GM18870 (cell line): ENCODE measurements around the gene LMBRD2.
"Not testable (repeated sequence)": the region's sequence is repeated elsewhere in the genome, so short reads cannot be mapped to it uniquely, and the experiment has no call there.

ENCODE experiments used
- ATAC-seq: cut with Tn5 transposase; IDR thresholded peaks from one replicate; pipeline ENCODE4 v1.9.1; 2021; ENCODE audit warnings: moderate library complexity; ENCODE audit not compliant: unreplicated experiment

The LMBRD2 gene

GRCh38 chr5:36151434-36152323 is at the start of gene LMBRD2, which contains the start of gene SKP2:
LMBRD2 (minus strand) TSS chr5:36151887; CDS start chr5:36143349, 8,538 bp downstream.
SKP2 (plus strand) TSS chr5:36152111; CDS start chr5:36152263, 152 bp downstream.
- ATAC-seq: peak; percentile 98

GRCh38 chr5:36200513-36200912 is 48.8 kb upstream of the LMBRD2 start:
- no peak for ATAC-seq

- ATAC-seq: no peak
These were observed 47.9 kb upstream of the LMBRD2 start for GRCh38 chr5:36199620-36200019.

- ATAC-seq: not testable (repeated sequence)
These were observed 47.1 kb upstream of the LMBRD2 start for GRCh38 chr5:36198783-36199182.

GRCh38 chr5:36198281-36198680 is 46.6 kb upstream of the LMBRD2 start:
- ATAC-seq: no peak

- no peak for ATAC-seq
These were observed 42.1 kb upstream of the LMBRD2 start for GRCh38 chr5:36193746-36194145.

GRCh38 chr5:36184408-36184807 is 32.7 kb upstream of the LMBRD2 start:
- not testable (repeated sequence) for ATAC-seq

GRCh38 chr5:36181774-36182173 is 30.1 kb upstream of the LMBRD2 start:
- ATAC-seq: no peak

- ATAC-seq: no peak
These were observed 29.1 kb upstream of the LMBRD2 start for GRCh38 chr5:36180556-36181350.

- ATAC-seq: no peak
These were observed 28.3 kb upstream of the LMBRD2 start for GRCh38 chr5:36179950-36180349.

GRCh38 chr5:36178524-36178890 is 26.8 kb upstream of the LMBRD2 start:
- ATAC-seq: no peak

- no peak for ATAC-seq
These were observed 26.2 kb upstream of the LMBRD2 start for GRCh38 chr5:36177715-36178523.

GRCh38 chr5:36177154-36177553 is 25.5 kb upstream of the LMBRD2 start:
- peak; percentile 99 for ATAC-seq

GRCh38 chr5:36175043-36175442 is 23.4 kb upstream of the LMBRD2 start:
- ATAC-seq: no peak

- no peak for ATAC-seq
These were observed 22.4 kb upstream of the LMBRD2 start for GRCh38 chr5:36174119-36174518.

- ATAC-seq: no peak
These were observed 21.7 kb upstream of the LMBRD2 start for GRCh38 chr5:36173426-36173825.

- no peak for ATAC-seq
These were observed 20.9 kb upstream of the LMBRD2 start for GRCh38 chr5:36172599-36172998.

GRCh38 chr5:36170832-36171424 is 19.2 kb upstream of the LMBRD2 start:
- no peak for ATAC-seq

- ATAC-seq: no peak
These were observed 17.1 kb upstream of the LMBRD2 start for GRCh38 chr5:36168737-36169136.

- no peak for ATAC-seq
These were observed 12.8 kb upstream of the LMBRD2 start for GRCh38 chr5:36164461-36164860.
